ENCODE measurements around the gene UBAP1L.

The UBAP1L gene

GRCh38 chr15:65092911-65093792 is 21.8 kb downstream of the UBAP1L start:
- H3K4me3 ChIP-seq (ENCODE audit: low read depth, low read length) = no peak overlapping the region
- TF ChIP-seq CTCF (IDR thresholded peaks at IDR 0.05; ENCODE audit: low read depth, low read length) = no peak

- no peak overlapping the region for H3K4me3 ChIP-seq (ENCODE audit: low read depth, low read length)
- no peak for TF ChIP-seq CTCF (IDR thresholded peaks at IDR 0.05; ENCODE audit: low read depth, low read length)
Observed at GRCh38 chr15:65091946-65092770, 22.8 kb downstream of the UBAP1L start.

GRCh38 chr15:65089206-65089824 is 25.7 kb downstream of the UBAP1L start:
- no peak overlapping the region for H3K4me3 ChIP-seq (ENCODE audit: low read depth, low read length)
- TF ChIP-seq CTCF (IDR thresholded peaks at IDR 0.05; ENCODE audit: low read depth, low read length) = no peak

- TF ChIP-seq CTCF (IDR thresholded peaks at IDR 0.05; ENCODE audit: low read depth, low read length) = no peak
- H3K4me3 ChIP-seq (ENCODE audit: low read depth, low read length) = no peak overlapping the region
Observed at GRCh38 chr15:65088643-65089021, 26.4 kb downstream of the UBAP1L start.

DNA sequence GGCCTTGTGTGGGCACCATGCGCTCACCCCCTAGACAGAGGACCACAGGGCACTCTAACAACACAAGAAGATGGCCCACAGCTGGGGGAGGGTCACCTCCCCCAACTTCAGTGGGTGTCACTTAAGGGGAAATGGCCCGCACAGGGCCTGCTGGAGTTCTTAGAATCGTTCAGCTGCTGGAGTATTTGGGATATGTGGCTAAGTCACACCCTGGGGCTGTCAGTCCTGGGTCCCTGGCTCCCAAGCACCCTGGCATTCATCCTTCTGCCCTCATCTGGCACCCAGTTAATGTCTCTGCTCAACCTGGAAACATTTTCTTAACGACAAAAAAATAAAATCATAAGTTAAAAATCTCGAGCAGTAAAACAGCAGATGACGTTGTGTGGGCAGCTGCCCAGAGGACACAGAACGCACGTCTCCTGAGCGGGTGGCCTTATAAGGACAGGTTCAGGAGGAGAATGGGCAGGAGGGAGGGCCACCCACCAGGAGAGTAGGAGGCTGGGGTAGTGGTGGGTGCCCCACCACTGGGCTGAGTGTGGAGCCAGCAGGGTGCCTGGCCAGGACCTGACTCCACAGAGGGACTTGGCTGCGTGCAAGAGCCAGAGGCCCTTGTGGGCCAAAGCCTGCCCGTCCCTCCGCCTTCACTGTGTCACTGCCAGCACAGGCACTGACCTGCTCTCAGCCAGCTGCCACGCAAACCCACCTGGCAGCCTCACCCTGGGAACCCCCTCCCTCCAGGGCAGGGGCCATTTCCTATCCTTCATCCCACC is 26.9 kb downstream of the UBAP1L start:
- TF ChIP-seq CTCF (IDR thresholded peaks at IDR 0.05; ENCODE audit: low read depth, low read length) = no peak
- H3K4me3 ChIP-seq (ENCODE audit: low read depth, low read length) = no peak overlapping the region

- no peak for TF ChIP-seq CTCF (IDR thresholded peaks at IDR 0.05; ENCODE audit: low read depth, low read length)
- no peak overlapping the region for H3K4me3 ChIP-seq (ENCODE audit: low read depth, low read length)
Observed at GRCh38 chr15:65087411-65087810, 27.6 kb downstream of the UBAP1L start.

Data from WI38 (cell line).